ENCODE measurements around the gene POLD2. TPM values are rescaled to one million over a fixed set of nuclear protein-coding genes. Genes with fewer than 3 reads are reported as not detected.

Gene POLD2
- total RNA-seq, 4 donors from 2014 or later, result 33.9 to 87.9 (median 71.0) TPM

- TF ChIP-seq EP300 (IDR thresholded peaks at IDR 0.05), result no peak
- TF ChIP-seq CTCF (IDR thresholded peaks at IDR 0.05), result no peak
- no peak for TF ChIP-seq POLR2A (IDR thresholded peaks at IDR 0.05)
- Histone ChIP-seq H3K4me3 (no peak overlapping the region), H3K27me3 (no peaks in the 10 kb centered on the region), H3K27ac (no peak overlapping the region), H3K4me1 (no peaks in the 10 kb centered on the region), H3K9me3 (no peaks in the 10 kb centered on the region), H3K36me3 (no peaks in the 10 kb centered on the region)
- 83 to 94% methylated on average over 13 to 14 of the region's 14 CpGs for WGBS, 2 donors
- no peak for DNase-seq (ENCODE audit: low spot score in 2 of 2)
Observed at GRCh38 chr7:44139311-44140010, 16.1 kb upstream of the POLD2 start.

DNA sequence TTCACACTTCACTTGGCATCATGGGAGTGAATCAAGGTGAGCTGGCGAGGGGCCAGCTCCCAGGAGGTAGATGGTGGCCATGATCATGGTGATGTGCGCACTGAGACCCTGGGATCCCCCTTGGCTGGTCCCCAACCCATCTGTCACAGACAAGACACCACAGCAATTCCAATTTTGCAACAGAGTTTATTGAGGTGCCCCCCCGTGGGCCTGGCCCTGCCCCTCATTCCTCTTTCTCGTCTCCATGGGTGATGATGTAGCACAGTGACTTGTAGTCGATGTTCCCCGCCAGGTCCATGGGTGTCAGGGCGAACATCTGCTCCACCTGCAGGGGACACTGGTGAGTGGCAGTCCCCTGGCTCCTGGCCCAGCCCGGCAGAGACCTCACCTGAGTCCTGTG is 15.3 kb upstream of the POLD2 start:
- no peak for TF ChIP-seq CTCF (IDR thresholded peaks at IDR 0.05)
- Histone ChIP-seq H3K36me3 (no peaks in the 10 kb centered on the region), H3K4me3 (no peak overlapping the region), H3K4me1 (no peaks in the 10 kb centered on the region), H3K9me3 (no peaks in the 10 kb centered on the region), H3K27me3 (no peaks in the 10 kb centered on the region), H3K27ac (no peak overlapping the region)
- DNase-seq (ENCODE audit: low spot score in 2 of 2), result no peak
- 72 to 87% methylated on average over 8 of the region's 8 CpGs for WGBS, 2 donors

DNA sequence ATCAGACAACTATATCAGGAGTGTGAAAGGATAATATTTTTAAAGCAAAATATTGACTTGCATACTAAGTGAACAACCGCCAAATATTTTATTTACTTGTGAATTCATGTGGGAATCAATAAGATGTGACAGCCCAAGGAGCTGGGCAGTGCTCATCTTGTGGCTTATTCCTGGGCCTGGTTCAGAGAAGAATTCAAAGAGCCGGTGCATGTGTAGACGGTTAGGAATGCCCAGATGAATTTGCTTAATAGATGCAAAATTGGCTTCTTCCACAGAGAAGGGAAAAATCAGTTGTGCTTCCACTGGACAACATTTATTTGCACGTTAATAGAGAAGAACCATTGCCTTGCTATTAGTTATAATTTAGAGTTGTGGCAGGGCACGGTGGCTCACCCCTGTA is 13.4 kb upstream of the POLD2 start:
- H3K27me3 ChIP-seq, result no peaks in the 10 kb centered on the region

DNA sequence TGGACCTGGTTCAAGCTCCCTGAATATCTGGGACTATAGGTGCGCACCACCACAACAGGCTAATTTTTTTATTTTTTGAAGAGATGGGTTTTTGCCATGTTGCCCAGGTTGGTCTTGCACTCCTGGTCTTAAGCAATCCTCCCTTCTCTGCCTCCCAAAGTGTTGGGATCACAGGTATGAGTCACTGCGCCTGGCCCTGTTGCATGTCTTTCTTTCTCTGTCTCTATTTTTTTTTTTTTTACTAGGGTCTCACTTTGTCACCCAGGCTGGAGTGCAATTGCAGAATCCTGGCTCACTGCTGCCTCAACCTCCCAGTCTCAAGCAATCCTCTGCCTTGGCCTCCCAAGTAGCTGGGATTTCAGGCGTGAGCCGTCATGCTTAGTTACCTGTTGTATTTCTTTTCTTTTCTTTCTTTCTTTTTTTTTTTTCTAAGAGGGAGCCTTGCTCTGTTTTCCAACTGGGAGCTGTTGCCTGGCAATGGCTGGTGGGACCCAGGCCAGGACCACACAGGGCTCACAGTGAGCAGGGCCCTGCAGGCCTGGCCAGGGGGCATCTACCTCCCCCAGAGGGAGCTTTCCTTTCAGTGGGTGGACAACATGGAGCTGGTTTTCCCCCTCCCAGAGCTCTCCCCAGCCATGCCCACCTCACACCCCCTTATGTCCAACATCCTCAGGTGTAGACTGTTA is 11.7 kb upstream of the POLD2 start:
- H3K4me3 ChIP-seq, result no peak overlapping the region
- no peaks in the 10 kb centered on the region for H3K9me3 ChIP-seq
- no peak for DNase-seq (ENCODE audit: low spot score in 2 of 2)
- TF ChIP-seq CTCF (IDR thresholded peaks at IDR 0.05) (no peak), EP300 (IDR thresholded peaks at IDR 0.05) (no peak), POLR2A (IDR thresholded peaks at IDR 0.05) (no peak)
- WGBS, 2 donors, result 88 to 93% methylated on average over 4 of the region's 4 CpGs
- H3K27me3 ChIP-seq, result no peaks in the 10 kb centered on the region
- H3K27ac ChIP-seq, result no peak overlapping the region
- H3K36me3 ChIP-seq, result no peaks in the 10 kb centered on the region
- H3K4me1 ChIP-seq, result no peaks in the 10 kb centered on the region

More for the DNA sequence above, 13.4 kb upstream of the POLD2 start:
- no peaks in the 10 kb centered on the region for H3K4me1 ChIP-seq
- no peak overlapping the region for H3K27ac ChIP-seq
- no peak for DNase-seq (ENCODE audit: low spot score in 2 of 2)
- no peak overlapping the region for H3K4me3 ChIP-seq
- H3K9me3 ChIP-seq, result no peaks in the 10 kb centered on the region
- WGBS, 2 donors, result 82 to 85% methylated on average over 5 of the region's 5 CpGs
- no peak for TF ChIP-seq CTCF (IDR thresholded peaks at IDR 0.05)
- no peak for TF ChIP-seq POLR2A (IDR thresholded peaks at IDR 0.05)
- no peak for TF ChIP-seq EP300 (IDR thresholded peaks at IDR 0.05)
- H3K36me3 ChIP-seq, result no peaks in the 10 kb centered on the region

DNA sequence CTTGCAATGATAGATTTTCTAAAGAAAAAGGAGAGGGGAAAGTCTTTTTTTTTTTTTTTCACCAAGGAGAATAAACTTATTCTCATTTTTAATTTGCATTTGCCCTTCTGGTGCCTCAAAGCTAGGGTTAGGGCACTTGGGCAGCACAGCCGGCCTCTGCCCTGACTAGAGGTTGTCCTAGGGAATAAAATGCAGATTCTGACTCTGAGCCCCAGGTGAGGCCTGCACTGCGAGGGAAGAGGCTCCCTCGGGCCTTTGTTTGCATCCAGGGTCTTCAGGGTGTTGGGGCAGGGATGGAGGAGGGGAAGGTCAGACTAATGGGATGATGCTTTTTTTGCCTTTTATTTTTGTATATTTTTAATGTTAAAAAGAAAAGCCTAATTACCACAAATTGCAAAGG is 9.9 kb upstream of the POLD2 start:
- TF ChIP-seq EP300 (IDR thresholded peaks at IDR 0.05), result no peak
- TF ChIP-seq POLR2A (IDR thresholded peaks at IDR 0.05), result no peak
- no peak for TF ChIP-seq CTCF (IDR thresholded peaks at IDR 0.05)
- WGBS, 2 donors, result 26 to 60% methylated on average over 3 of the region's 3 CpGs
- DNase-seq (ENCODE audit: low spot score in 2 of 2), result no peak
- Histone ChIP-seq H3K4me3 (no peak overlapping the region), H3K4me1 (no peaks in the 10 kb centered on the region), H3K36me3 (no peaks in the 10 kb centered on the region), H3K27ac (no peak overlapping the region), H3K9me3 (no peaks in the 10 kb centered on the region), H3K27me3 (no peaks in the 10 kb centered on the region)
